BJ (cell line): ENCODE results near the gene IFI30. TPM values are rescaled to one million over a fixed set of nuclear protein-coding genes. Genes with fewer than 3 reads are reported as not detected.

Experiments
- CTCF ChIA-PET: fragments of 350-600 bp; formaldehyde crosslinking; extraction: SDS; loops from one replicate; lab custom pipeline; 2021; ENCODE audit warnings: antibody characterized with exemption, inconsistent platforms; lab: Yijun Ruan, JAX
- POLR2A ChIA-PET: fragments of 300-600 bp; sonication (Branson Sonifier 250); formaldehyde crosslinking; extraction: SDS; loops from one replicate; lab custom pipeline; 2021; ENCODE audit warnings: antibody characterized with exemption; lab: Charles Lee
- DNase-seq: peaks from one replicate; pipeline ENCODE4 v3.0.0-alpha.2; 2011; ENCODE audit warnings: low read depth
- H3K27me3 ChIP-seq: 2 replicates; pipeline ENCODE4 v1.6.0; 2011; ENCODE audit warnings: low read length; ENCODE audit not compliant: control insufficient read depth, insufficient read depth
- H3K36me3 ChIP-seq: 2 replicates; pipeline ENCODE4 v1.5.1; 2011; ENCODE audit warnings: low read length; ENCODE audit not compliant: control insufficient read depth, insufficient read depth
- H3K4me3 ChIP-seq: 2 replicates; pipeline ENCODE4 v1.5.1; 2011; ENCODE audit warnings: low read depth, mild to moderate bottlenecking, control low read depth, low read length
- polyA plus RNA-seq: library from polyadenylated mRNA; depleted of rRNA; stranded (reverse); fragments of >200 nt; gene quantifications from 2 replicates; pipeline ENCODE4 v1.2.3, GENCODE V29; 2011; rRNA removed
- small RNA-seq: library from RNA; depleted of rRNA; stranded (forward); fragments of <200 nt; gene quantifications from one replicate; pipeline ENCODE3, GENCODE V24; 2012; ENCODE audit warnings: low replicate concordance, low read depth; ENCODE audit not compliant: insufficient read length
- TF ChIP-seq, protein P1 (sequence below): IDR thresholded peaks from 2 replicates; pipeline ENCODE4 v1.5.1; 2011; ENCODE audit warnings: low read depth, mild to moderate bottlenecking, control low read depth, inconsistent platforms, low read length, moderate library complexity; ENCODE audit not compliant: insufficient read depth

IFI30 gene
- polyA plus RNA-seq, 1 experiment: 14.5 TPM

DNA sequence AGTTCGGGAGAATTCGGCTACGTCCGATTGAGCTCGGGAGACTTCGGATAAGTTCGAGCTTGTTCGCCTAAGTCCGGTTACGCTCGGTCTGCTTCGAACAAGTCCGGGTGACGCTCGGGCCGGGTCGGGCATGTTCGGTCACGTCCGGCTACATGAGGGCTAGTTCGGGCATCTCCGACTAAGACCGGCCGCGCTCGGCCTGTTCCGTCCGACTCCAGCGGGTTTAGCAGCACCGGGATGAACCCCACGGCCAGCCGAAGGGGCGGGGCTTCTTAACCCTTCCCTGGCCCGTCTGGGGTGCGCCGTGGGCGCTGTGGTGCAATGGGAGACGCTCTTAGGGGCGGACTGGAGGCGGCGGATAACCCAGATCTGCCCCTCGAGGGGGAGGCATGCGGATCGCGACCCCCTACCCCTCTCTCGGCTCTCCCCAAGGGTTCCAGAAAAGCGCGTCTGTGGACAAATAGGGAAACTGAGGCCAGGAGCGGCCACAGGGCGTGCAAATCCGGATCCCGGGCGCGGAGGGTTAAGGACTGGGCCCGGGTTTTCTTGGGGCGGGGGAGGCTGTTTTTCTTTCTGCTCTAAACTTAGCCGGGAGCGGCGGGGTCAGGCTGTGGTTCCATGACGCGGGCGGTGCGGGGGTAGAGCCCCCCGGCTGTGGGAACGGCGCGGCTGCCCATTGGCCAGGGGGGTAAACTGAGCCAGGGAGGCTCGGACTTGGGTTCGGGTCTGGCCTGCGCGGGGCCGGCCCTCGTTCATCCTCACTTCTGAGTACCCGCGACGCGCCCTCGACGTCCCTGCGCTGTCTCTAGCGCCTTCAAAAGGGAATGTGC is 51.1 kb downstream of the IFI30 start:
- ChIA-PET POLR2A (interaction anchor here (0.5 to 0.6 kb wide), 3 partner anchors 53 to 428 kb away, joined by 4 to 5 read pairs (median 5); partner anchors contain the start of gene ARRDC2), CTCF (interaction anchor here (1.0 to 2.7 kb wide), 6 partner anchors 11 to 104 kb away, joined by 3 to 12 read pairs (median 6); partner anchors contain the start of gene MPV17L2)
- Histone ChIP-seq H3K27me3 (peaks cover 7% of the 10 kb centered on the region), H3K36me3 (no peaks in the 10 kb centered on the region), H3K4me3 (peak overlapping the region; percentile 34)
- DNase-seq: peak; percentile 88
- TF ChIP-seq, protein P1, sequence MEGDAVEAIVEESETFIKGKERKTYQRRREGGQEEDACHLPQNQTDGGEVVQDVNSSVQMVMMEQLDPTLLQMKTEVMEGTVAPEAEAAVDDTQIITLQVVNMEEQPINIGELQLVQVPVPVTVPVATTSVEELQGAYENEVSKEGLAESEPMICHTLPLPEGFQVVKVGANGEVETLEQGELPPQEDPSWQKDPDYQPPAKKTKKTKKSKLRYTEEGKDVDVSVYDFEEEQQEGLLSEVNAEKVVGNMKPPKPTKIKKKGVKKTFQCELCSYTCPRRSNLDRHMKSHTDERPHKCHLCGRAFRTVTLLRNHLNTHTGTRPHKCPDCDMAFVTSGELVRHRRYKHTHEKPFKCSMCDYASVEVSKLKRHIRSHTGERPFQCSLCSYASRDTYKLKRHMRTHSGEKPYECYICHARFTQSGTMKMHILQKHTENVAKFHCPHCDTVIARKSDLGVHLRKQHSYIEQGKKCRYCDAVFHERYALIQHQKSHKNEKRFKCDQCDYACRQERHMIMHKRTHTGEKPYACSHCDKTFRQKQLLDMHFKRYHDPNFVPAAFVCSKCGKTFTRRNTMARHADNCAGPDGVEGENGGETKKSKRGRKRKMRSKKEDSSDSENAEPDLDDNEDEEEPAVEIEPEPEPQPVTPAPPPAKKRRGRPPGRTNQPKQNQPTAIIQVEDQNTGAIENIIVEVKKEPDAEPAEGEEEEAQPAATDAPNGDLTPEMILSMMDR: no peak

DNA sequence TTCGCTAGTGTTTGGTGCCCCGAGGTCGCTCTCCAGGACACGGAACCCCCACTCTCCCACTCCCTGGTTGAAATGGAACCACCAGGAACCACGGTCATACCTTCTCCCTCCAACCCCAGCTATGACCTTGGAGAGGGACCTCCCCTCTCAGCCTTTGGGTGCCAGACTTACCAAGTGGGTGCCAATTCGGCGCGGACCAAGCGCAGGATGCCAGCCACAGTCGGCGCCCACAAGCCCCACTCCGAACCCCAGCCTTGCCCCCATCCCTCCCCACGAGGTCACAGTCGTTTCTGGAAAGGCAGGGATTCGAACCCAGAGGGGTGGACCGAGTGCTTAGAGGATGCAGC is 51.7 kb downstream of the IFI30 start:
- ChIA-PET POLR2A (no interaction called here), CTCF (interaction anchor here (2.5 to 2.7 kb wide), 2 partner anchors 17 to 27 kb away, joined by 8 to 12 read pairs; no protein-coding TSS in a partner anchor)
- Histone ChIP-seq H3K36me3 (no peaks in the 10 kb centered on the region), H3K4me3 (no peak overlapping the region), H3K27me3 (peaks cover 7% of the 10 kb centered on the region)
- TF ChIP-seq, protein P1: no peak
- DNase-seq: no peak

DNA sequence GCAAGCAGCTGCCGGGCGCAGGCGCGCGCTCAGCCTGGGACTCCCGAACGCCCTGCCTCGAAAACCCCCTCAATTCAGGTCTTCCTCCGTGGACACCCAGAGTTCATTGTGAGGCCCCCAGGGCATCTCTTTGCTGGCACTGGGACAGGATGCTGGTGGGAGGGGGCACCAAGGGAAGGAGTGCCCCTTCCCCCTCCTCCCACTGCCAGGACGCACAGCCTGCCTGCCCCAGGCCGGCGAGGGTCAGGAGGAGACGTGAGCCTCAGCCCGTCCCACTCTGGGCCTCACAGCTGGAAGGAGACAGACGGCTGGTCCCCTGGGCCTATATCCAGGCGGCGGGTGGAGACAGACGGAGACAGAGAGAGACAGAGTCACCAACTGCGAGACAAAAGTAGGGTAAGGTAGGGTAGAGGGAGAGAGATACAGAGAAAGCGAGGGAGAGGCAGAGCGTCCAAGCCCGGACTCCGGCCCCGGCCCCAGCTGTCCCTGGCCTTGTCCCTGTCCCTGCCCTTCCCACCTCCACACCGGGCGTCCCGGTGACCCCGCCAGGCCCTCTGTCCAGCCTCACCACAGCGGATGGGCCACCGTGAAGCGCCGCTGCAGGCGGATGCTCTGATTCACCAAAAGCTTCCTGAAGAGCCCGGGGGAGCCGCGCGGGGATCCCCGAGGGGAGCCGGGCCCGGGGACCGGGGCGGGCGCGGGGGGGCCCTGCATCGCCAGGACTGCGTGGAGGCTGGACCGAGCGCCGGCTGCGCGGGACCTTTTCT is 52.3 kb downstream of the IFI30 start, which contains the start of gene PDE4C:
Gene PDE4C, minus strand, starts transcription at position 737 of the 767 bp plus-strand sequence. Its CDS starts 23 bp downstream, at position 714.
- POLR2A ChIA-PET: no interaction called here
- Histone ChIP-seq H3K27me3 (peaks cover 9% of the 10 kb centered on the region), H3K4me3 (no peak within 1 kb of the TSS), H3K36me3 (no peaks in the 10 kb centered on the region)
- CTCF ChIA-PET: interaction anchor here (0.7 to 2.7 kb wide), 3 partner anchors 17 to 26 kb away, joined by 3 to 12 read pairs (median 8); no protein-coding TSS in a partner anchor
- TF ChIP-seq, protein P1: no peak
- no peak for DNase-seq

DNA sequence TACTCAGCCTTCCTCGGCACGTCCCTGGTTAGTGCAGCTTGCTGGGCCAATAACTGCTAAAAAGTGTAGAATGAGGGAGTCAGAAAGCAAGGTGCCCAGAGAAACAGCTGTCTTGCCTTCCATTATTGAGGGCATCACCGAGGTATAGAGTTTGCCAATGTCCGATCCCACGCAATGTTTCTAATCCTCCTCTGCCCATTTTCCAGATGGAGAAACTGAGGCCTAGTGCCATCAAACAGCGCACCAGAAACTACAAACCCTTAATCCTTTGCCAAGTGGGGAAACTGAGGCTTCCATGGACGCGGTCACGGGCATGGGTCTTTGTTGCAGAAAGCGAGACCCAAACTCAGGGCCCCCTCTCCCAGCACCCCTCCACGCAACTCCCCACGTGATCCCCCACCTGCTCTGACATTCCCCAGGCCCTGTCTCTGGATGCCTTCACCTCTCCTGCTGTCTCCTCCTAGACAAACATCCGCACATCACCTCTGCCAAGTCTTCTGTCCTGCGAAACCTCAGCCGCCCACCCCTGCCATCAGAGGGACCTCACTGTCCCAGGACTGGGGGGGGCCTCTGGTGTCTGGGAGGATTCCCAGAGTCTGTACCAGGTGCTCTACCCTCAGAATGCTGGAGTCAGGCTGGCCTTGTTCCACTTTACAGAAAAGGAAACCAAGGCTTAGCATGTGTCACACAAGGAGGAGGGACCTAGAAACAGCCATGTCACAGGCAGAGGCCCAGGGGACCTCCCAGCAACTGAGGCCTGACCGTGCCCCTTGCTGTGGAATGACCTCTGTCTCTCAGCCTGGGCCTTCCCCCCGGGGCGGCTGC is 53.6 kb downstream of the IFI30 start:
- TF ChIP-seq, protein P1: no peak
- no peaks in the 10 kb centered on the region for H3K36me3 ChIP-seq
- H3K4me3 ChIP-seq: no peak overlapping the region
- DNase-seq: no peak
- POLR2A ChIA-PET: no interaction called here
- CTCF ChIA-PET: interaction anchor here (0.7 kb wide), 1 partner anchor 18 kb away, joined by 3 read pairs; no protein-coding TSS in a partner anchor
- peaks cover 11% of the 10 kb centered on the region for H3K27me3 ChIP-seq

Small RNAs within 50 kb of the gene (small RNA-seq; reads per million reads assigned to genes)
- gene IFI30: not detected

Other genes starting within 250 kb of the IFI30 start
- gene CCDC124, start 240.8 kb upstream of the IFI30 start, polyA plus RNA-seq: 37.6 and 40.8 TPM in 2 replicates
- 0.06 and 0.10 TPM in 2 replicates for gene KCNN1, start 206.7 kb upstream of the IFI30 start, polyA plus RNA-seq
- 4.5 and 6.0 TPM in 2 replicates for gene ARRDC2, start 165.6 kb upstream of the IFI30 start, polyA plus RNA-seq
- 0.10 and 0.13 TPM in 2 replicates for gene IL12RB1, start 86.9 kb upstream of the IFI30 start, polyA plus RNA-seq
- 1.9 and 2.8 TPM in 2 replicates for gene MAST3, start 76.0 kb upstream of the IFI30 start, polyA plus RNA-seq
- gene PIK3R2, start 20.6 kb upstream of the IFI30 start, polyA plus RNA-seq: 9.4 and 17.4 TPM in 2 replicates
- 13.3 and 25.0 TPM in 2 replicates for gene MPV17L2, start 19.4 kb downstream of the IFI30 start, polyA plus RNA-seq
- 1.4 and 2.0 TPM in 2 replicates for gene RAB3A, start 30.2 kb downstream of the IFI30 start, polyA plus RNA-seq
- 0.06 and 0.12 TPM in 2 replicates for gene PDE4C, start 52.6 kb downstream of the IFI30 start, polyA plus RNA-seq
- 0.82 and 1.5 TPM in 2 replicates for gene IQCN, start 100.6 kb downstream of the IFI30 start, polyA plus RNA-seq
- 92.0 and 124 TPM in 2 replicates for gene JUND, start 107.8 kb downstream of the IFI30 start, polyA plus RNA-seq
- gene LSM4, start 149.3 kb downstream of the IFI30 start, polyA plus RNA-seq: 94.7 and 99.8 TPM in 2 replicates
- gene PGPEP1, start 166.8 kb downstream of the IFI30 start, polyA plus RNA-seq: 30.7 and 32.2 TPM in 2 replicates
- gene GDF15, start 212.3 kb downstream of the IFI30 start, polyA plus RNA-seq: 19.0 and 30.8 TPM in 2 replicates
- 0.06 TPM in 1 of 2 replicates, not detected in the other for gene LRRC25, start 223.8 kb downstream of the IFI30 start, polyA plus RNA-seq
- 16.3 and 24.1 TPM in 2 replicates for gene SSBP4, start 245.6 kb downstream of the IFI30 start, polyA plus RNA-seq